HepG2 (cell line): Measurements from ENCODE around the gene CYSRT1. TPM values are rescaled to one million over a fixed set of nuclear protein-coding genes. Genes with fewer than 3 reads are reported as not detected.

ENCODE experiments used
- DR1 ChIP-seq: sonication (generic); formaldehyde crosslinking; IDR thresholded peaks from 2 replicates; pipeline ENCODE4 v1.8.0; 2021; ENCODE audit warnings: mild to moderate bottlenecking, missing genetic modification reagents, inconsistent platforms
- ELF1 ChIP-seq: sonication (generic); formaldehyde crosslinking; IDR thresholded peaks from 2 replicates; pipeline ENCODE4 v1.4.0; 2020; ENCODE audit warnings: missing genetic modification reagents
- ETV6 ChIP-seq: sonication (generic); formaldehyde crosslinking; conservative IDR thresholded peaks from 2 replicates; pipeline ENCODE4 v1.4.0; 2020; ENCODE audit warnings: missing genetic modification reagents
- GATAD1 ChIP-seq: IDR thresholded peaks from 2 replicates; pipeline ENCODE4 v1.6.1; 2016; ENCODE audit warnings: missing genetic modification reagents, missing compliant biosample characterization
- HCFC1 ChIP-seq: fragments of 150-350 bp; IDR thresholded peaks from 2 replicates; pipeline ENCODE4 v1.6.1; 2014; ENCODE audit warnings: low read depth, low read length
- KDM3A ChIP-seq: IDR thresholded peaks from 2 replicates; pipeline ENCODE4 v1.6.1; 2018; ENCODE audit warnings: low read depth, missing compliant biosample characterization
- KLF12 ChIP-seq: sonication (generic); formaldehyde crosslinking; IDR thresholded peaks from 2 replicates; pipeline ENCODE4 v1.4.0; 2020; ENCODE audit warnings: missing genetic modification reagents, borderline replicate concordance
- KLF13 ChIP-seq: sonication (generic); formaldehyde crosslinking; IDR thresholded peaks from 2 replicates; pipeline ENCODE4 v1.4.0; 2020; ENCODE audit warnings: mild to moderate bottlenecking, missing genetic modification reagents
- SNRNP70 ChIP-seq: fragments of 200-400 bp; formaldehyde crosslinking; IDR thresholded peaks from 2 replicates; pipeline ENCODE4 v1.6.1; 2017; ENCODE audit warnings: mild to moderate bottlenecking, low read depth, low read length, moderate library complexity
- ZNF766 ChIP-seq: sonication (generic); formaldehyde crosslinking; IDR thresholded peaks from 2 replicates; pipeline ENCODE4 v1.5.0; 2020; ENCODE audit warnings: missing genetic modification reagents, borderline replicate concordance
- ZSCAN31 ChIP-seq: sonication (generic); formaldehyde crosslinking; IDR thresholded peaks from 2 replicates; pipeline ENCODE4 v1.5.0; 2020; ENCODE audit warnings: low read depth, mild to moderate bottlenecking, missing genetic modification reagents
- polyA plus RNA-seq, 8 experiments: library from polyadenylated mRNA; depleted of rRNA in 3 of 8; stranded (reverse) in 7 of 8; unstranded in 1 of 8; fragments of >200 nt; fragmentation: Illumina TruSeq in 4 of 8; extraction: Trizol in 4 of 8; gene quantifications; 2 replicates each; pipeline versions ENCODE4 v1.2.1 to v1.2.3, GENCODE V29; 2011 to 2016; ENCODE audit warnings: low read depth in 4 of 8, missing spikeins in 1 of 8, mixed read lengths in 1 of 8; ENCODE audit not compliant: insufficient read depth in 1 of 8
- total RNA-seq, 5 experiments: library from RNA; depleted of rRNA; stranded (reverse); fragments of >200 nt; fragmentation: Illumina TruSeq; extraction: Trizol; gene quantifications; 2 replicates each; pipeline ENCODE4 v1.2.3, GENCODE V29; 2016; ENCODE audit warnings: low read depth in 1 of 5
- TF ChIP-seq, protein P1 (sequence below): fragments of 450-650 bp; IDR thresholded peaks from 2 replicates; pipeline ENCODE4 v1.6.1; 2017; ENCODE audit warnings: mild to moderate bottlenecking
- TF ChIP-seq, protein P2 (sequence below): sonication (generic); formaldehyde crosslinking; IDR thresholded peaks from 2 replicates; pipeline ENCODE4 v1.8.0; 2022; ENCODE audit warnings: low read depth, missing genetic modification reagents
- TF ChIP-seq, protein P3 (sequence below): sonication (generic); formaldehyde crosslinking; IDR thresholded peaks from 2 replicates; pipeline ENCODE4 v1.5.1; 2020; ENCODE audit warnings: missing genetic modification reagents, mild to moderate bottlenecking, borderline replicate concordance
- TF ChIP-seq, protein P4 (sequence below): sonication (generic); formaldehyde crosslinking; IDR thresholded peaks from 2 replicates; pipeline ENCODE4 v1.5.0; 2020; ENCODE audit warnings: mild to moderate bottlenecking, missing genetic modification reagents, moderate library complexity
- TF ChIP-seq, protein P5 (sequence below): sonication (generic); formaldehyde crosslinking; IDR thresholded peaks from 2 replicates; pipeline ENCODE4 v1.4.0; 2020; ENCODE audit warnings: mild to moderate bottlenecking, missing genetic modification reagents
- TF ChIP-seq, protein P6 (sequence below): sonication (generic); formaldehyde crosslinking; IDR thresholded peaks from 2 replicates; pipeline ENCODE4 v1.5.1; 2020; ENCODE audit warnings: mild to moderate bottlenecking, moderate library complexity, missing genetic modification reagents

CYSRT1 gene
- total and polyA plus RNA-seq, 2 of the 13 experiments (the other 11 are each of a cell fraction or from before 2014, with no cell fraction given): 1.5 to 2.1 TPM

DNA sequence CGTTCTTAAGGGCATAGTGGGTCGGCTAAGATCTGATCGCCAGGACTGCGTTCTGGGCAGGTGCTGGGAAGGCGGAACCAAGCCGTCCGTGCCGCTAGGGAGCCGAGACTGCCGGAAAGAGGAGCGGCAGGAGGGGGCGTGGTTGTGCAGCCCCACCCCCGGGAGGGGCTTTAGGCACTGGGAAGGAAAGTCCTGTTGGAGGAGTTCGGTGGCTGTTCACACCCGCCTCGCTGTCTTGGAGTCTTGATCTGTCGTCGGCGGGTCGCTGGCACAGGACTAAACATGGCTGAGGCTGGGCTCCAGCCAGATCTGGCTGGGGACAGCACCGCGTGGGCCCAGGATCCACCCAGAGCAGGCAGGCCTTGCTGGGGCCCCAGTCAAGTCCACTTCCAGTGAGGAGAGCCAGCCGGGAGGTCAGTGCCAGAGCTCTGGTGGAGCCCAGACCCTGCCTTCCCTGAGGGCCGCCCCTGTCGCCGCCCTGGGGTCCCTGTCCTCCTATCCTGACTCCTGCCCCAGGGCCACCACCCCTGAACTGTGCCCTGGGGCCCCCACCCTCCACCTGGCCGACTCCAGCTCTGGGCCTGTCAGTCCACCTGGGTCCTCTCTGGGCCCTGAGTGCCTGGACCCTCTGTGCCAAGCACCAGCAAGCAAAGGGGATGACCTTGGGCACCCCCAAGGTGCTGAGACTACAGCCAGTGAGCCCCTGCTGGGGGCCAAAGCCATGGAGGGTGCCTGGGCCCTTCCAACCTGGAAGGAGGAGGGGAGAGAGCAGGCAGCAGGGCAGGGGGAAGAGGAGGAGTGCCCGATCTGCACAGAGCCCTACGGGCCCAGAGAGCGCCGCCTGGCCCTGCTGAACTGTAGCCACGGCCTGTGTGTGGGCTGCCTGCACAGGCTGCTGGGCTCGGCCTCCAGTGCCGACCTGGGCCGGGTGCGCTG, 7.4 kb upstream of the CYSRT1 start (continued):
- TF ChIP-seq ELF1 (CRISPR knock-in tag) (peak; percentile 49), SNRNP70 (no peak), GATAD1 (peak; percentile 74), DR1 (CRISPR knock-in tag) (peak; percentile 56; the same call in 1 of the 2 replicates), KLF12 (CRISPR knock-in tag) (peak; percentile 86), ETV6 (CRISPR knock-in tag) (no peak), HCFC1 (no peak; the same call in 1 of the 2 replicates), ZNF766 (CRISPR knock-in tag) (no peak), KDM3A (CRISPR knock-in tag) (no peak), KLF13 (CRISPR knock-in tag) (peak; percentile 34; the same call in 1 of the 2 replicates), ZSCAN31 (CRISPR knock-in tag) (peak; percentile 1; the same call in 1 of the 2 replicates)
- TF ChIP-seq, protein P1, sequence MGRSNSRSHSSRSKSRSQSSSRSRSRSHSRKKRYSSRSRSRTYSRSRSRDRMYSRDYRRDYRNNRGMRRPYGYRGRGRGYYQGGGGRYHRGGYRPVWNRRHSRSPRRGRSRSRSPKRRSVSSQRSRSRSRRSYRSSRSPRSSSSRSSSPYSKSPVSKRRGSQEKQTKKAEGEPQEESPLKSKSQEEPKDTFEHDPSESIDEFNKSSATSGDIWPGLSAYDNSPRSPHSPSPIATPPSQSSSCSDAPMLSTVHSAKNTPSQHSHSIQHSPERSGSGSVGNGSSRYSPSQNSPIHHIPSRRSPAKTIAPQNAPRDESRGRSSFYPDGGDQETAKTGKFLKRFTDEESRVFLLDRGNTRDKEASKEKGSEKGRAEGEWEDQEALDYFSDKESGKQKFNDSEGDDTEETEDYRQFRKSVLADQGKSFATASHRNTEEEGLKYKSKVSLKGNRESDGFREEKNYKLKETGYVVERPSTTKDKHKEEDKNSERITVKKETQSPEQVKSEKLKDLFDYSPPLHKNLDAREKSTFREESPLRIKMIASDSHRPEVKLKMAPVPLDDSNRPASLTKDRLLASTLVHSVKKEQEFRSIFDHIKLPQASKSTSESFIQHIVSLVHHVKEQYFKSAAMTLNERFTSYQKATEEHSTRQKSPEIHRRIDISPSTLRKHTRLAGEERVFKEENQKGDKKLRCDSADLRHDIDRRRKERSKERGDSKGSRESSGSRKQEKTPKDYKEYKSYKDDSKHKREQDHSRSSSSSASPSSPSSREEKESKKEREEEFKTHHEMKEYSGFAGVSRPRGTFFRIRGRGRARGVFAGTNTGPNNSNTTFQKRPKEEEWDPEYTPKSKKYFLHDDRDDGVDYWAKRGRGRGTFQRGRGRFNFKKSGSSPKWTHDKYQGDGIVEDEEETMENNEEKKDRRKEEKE: no peak
- TF ChIP-seq, protein P2, sequence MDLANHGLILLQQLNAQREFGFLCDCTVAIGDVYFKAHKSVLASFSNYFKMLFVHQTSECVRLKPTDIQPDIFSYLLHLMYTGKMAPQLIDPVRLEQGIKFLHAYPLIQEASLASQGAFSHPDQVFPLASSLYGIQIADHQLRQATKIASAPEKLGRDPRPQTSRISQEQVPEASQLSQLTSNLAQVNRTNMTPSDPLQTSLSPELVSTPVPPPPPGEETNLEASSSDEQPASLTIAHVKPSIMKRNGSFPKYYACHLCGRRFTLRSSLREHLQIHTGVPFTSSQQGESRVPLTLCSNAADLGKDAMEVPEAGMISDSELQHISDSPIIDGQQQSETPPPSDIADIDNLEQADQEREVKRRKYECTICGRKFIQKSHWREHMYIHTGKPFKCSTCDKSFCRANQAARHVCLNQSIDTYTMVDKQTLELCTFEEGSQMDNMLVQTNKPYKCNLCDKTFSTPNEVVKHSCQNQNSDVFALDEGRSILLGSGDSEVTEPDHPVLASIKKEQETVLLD (CRISPR knock-in tag): no peak
- TF ChIP-seq, protein P3, sequence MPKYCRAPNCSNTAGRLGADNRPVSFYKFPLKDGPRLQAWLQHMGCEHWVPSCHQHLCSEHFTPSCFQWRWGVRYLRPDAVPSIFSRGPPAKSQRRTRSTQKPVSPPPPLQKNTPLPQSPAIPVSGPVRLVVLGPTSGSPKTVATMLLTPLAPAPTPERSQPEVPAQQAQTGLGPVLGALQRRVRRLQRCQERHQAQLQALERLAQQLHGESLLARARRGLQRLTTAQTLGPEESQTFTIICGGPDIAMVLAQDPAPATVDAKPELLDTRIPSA: 0 out of 2 replicates have a peak, but pooled peaks have one; percentile 27
- TF ChIP-seq, protein P4, sequence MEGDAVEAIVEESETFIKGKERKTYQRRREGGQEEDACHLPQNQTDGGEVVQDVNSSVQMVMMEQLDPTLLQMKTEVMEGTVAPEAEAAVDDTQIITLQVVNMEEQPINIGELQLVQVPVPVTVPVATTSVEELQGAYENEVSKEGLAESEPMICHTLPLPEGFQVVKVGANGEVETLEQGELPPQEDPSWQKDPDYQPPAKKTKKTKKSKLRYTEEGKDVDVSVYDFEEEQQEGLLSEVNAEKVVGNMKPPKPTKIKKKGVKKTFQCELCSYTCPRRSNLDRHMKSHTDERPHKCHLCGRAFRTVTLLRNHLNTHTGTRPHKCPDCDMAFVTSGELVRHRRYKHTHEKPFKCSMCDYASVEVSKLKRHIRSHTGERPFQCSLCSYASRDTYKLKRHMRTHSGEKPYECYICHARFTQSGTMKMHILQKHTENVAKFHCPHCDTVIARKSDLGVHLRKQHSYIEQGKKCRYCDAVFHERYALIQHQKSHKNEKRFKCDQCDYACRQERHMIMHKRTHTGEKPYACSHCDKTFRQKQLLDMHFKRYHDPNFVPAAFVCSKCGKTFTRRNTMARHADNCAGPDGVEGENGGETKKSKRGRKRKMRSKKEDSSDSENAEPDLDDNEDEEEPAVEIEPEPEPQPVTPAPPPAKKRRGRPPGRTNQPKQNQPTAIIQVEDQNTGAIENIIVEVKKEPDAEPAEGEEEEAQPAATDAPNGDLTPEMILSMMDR (CRISPR knock-in tag): peak; percentile 50
- TF ChIP-seq, protein P5, sequence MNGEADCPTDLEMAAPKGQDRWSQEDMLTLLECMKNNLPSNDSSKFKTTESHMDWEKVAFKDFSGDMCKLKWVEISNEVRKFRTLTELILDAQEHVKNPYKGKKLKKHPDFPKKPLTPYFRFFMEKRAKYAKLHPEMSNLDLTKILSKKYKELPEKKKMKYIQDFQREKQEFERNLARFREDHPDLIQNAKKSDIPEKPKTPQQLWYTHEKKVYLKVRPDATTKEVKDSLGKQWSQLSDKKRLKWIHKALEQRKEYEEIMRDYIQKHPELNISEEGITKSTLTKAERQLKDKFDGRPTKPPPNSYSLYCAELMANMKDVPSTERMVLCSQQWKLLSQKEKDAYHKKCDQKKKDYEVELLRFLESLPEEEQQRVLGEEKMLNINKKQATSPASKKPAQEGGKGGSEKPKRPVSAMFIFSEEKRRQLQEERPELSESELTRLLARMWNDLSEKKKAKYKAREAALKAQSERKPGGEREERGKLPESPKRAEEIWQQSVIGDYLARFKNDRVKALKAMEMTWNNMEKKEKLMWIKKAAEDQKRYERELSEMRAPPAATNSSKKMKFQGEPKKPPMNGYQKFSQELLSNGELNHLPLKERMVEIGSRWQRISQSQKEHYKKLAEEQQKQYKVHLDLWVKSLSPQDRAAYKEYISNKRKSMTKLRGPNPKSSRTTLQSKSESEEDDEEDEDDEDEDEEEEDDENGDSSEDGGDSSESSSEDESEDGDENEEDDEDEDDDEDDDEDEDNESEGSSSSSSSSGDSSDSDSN (CRISPR knock-in tag): peak; percentile 48; the same call in 1 of the 2 replicates
- TF ChIP-seq, protein P6, sequence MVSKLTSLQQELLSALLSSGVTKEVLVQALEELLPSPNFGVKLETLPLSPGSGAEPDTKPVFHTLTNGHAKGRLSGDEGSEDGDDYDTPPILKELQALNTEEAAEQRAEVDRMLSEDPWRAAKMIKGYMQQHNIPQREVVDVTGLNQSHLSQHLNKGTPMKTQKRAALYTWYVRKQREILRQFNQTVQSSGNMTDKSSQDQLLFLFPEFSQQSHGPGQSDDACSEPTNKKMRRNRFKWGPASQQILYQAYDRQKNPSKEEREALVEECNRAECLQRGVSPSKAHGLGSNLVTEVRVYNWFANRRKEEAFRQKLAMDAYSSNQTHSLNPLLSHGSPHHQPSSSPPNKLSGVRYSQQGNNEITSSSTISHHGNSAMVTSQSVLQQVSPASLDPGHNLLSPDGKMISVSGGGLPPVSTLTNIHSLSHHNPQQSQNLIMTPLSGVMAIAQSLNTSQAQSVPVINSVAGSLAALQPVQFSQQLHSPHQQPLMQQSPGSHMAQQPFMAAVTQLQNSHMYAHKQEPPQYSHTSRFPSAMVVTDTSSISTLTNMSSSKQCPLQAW: peak; percentile 33; the same call in 1 of the 2 replicates
